ENCODE data around the gene SLC9B1.
"Not testable (repeated sequence)": the region's sequence is repeated elsewhere in the genome, so short reads cannot be mapped to it uniquely, and the experiment has no call there.

Gene SLC9B1

GRCh38 chr4:103011378-103012025, 8.0 kb downstream of the SLC9B1 start:
- DNase-seq: no peak

GRCh38 chr4:103010804-103011203, 8.7 kb downstream of the SLC9B1 start:
- no peak for DNase-seq

GRCh38 chr4:103008875-103009729, 10.4 kb downstream of the SLC9B1 start:
- no peak for DNase-seq

GRCh38 chr4:103002551-103002950, 17.0 kb downstream of the SLC9B1 start:
- no peak for DNase-seq

- DNase-seq: no peak
Observed at GRCh38 chr4:102994803-102995202, 24.7 kb downstream of the SLC9B1 start.

- DNase-seq: not testable (repeated sequence)
Observed at GRCh38 chr4:102993985-102994384, 25.5 kb downstream of the SLC9B1 start.

GRCh38 chr4:102988429-102989020, 31.0 kb downstream of the SLC9B1 start:
- DNase-seq: no peak

GRCh38 chr4:102981005-102981404, 38.5 kb downstream of the SLC9B1 start:
- DNase-seq: no peak

GRCh38 chr4:102961813-102962212, 57.7 kb downstream of the SLC9B1 start:
- DNase-seq: not testable (repeated sequence)

GRCh38 chr4:102959496-102959895, 60.0 kb downstream of the SLC9B1 start:
- no peak for DNase-seq

GRCh38 chr4:102945066-102945465, 74.4 kb downstream of the SLC9B1 start:
- no peak for DNase-seq

GRCh38 chr4:102938063-102938462, 81.4 kb downstream of the SLC9B1 start:
- DNase-seq: not testable (repeated sequence)

GRCh38 chr4:102935716-102936115, 83.8 kb downstream of the SLC9B1 start:
- DNase-seq: no peak

- not testable (repeated sequence) for DNase-seq
Observed at GRCh38 chr4:102919697-102920096, 99.8 kb downstream of the SLC9B1 start.

- DNase-seq: no peak
Observed at GRCh38 chr4:102918859-102919258, 100.6 kb downstream of the SLC9B1 start.

- no peak for DNase-seq
Observed at GRCh38 chr4:102901804-102902203, 117.7 kb downstream of the SLC9B1 start.

- not testable (repeated sequence) for DNase-seq
Observed at GRCh38 chr4:102897610-102898009, 121.9 kb downstream of the SLC9B1 start.

GRCh38 chr4:102896547-102896946, 123.0 kb downstream of the SLC9B1 start:
- not testable (repeated sequence) for DNase-seq

GRCh38 chr4:102889866-102890265, 129.6 kb downstream of the SLC9B1 start:
- DNase-seq: not testable (repeated sequence)

GRCh38 chr4:102888570-102888969, 130.9 kb downstream of the SLC9B1 start:
- DNase-seq: not testable (repeated sequence)

- no peak for DNase-seq
Observed at GRCh38 chr4:102883278-102883677, 136.2 kb downstream of the SLC9B1 start.

- DNase-seq: no peak
Observed at GRCh38 chr4:102881343-102881742, 138.2 kb downstream of the SLC9B1 start.

GRCh38 chr4:102878901-102879300, 140.6 kb downstream of the SLC9B1 start:
- no peak for DNase-seq

GRCh38 chr4:102878349-102878748, 141.2 kb downstream of the SLC9B1 start:
- DNase-seq: not testable (repeated sequence)

Measured in activated effector memory CD4-positive, alpha-beta T cell treated with Interleukin-2 at 50 U/mL for 16 hours (primary cell).